IMR-90 (cell line): Measurements from ENCODE around the gene FLRT1. TPM values are rescaled to one million over a fixed set of nuclear protein-coding genes. Genes with fewer than 3 reads are reported as not detected.

ENCODE experiments used
- ATAC-seq: fragments of 200-7000 bp; cut with Tn5 transposase; 2 replicates; pipeline ENCODE4 v1.9.1; 2020; ENCODE audit warnings: low read depth, mild to moderate bottlenecking, moderate library complexity
- BruUV-seq: library from RNA; stranded (reverse); fragments of 400-500 nt; replicated peaks from 2 replicates; lab custom pipeline; 2021; lab: Mats Ljungman, UMichigan
- CTCF ChIA-PET: fragments of 300-600 bp; formaldehyde crosslinking; extraction: SDS; loops from one replicate; lab custom pipeline; 2021; ENCODE audit warnings: antibody characterized with exemption; lab: Yijun Ruan, JAX
- POLR2A ChIA-PET: fragments of 300-600 bp; sonication (Branson Sonifier 250); formaldehyde crosslinking; loops from one replicate; lab custom pipeline; 2022; ENCODE audit warnings: antibody characterized with exemption; ENCODE audit not compliant: unreplicated experiment; lab: Charles Lee
- DNase-seq: peaks from one replicate; pipeline ENCODE4 v3.0.0; 2013
- H2AFZ ChIP-seq: replicated peaks from 2 replicates; pipeline ENCODE3; 2013; ENCODE audit warnings: low read length, mild to moderate bottlenecking; ENCODE audit not compliant: poor library complexity
- H2AK5ac ChIP-seq: 2 replicates; pipeline ENCODE4 v1.6.1; 2013; ENCODE audit warnings: low read depth, low read length, inconsistent platforms
- H2AK9ac ChIP-seq: replicated peaks from 2 replicates; pipeline ENCODE3; 2013; ENCODE audit warnings: mild to moderate bottlenecking, low read depth, low read length, moderate library complexity; ENCODE audit not compliant: poor library complexity
- H2BK120ac ChIP-seq: 2 replicates; pipeline ENCODE4 v1.6.1; 2013; ENCODE audit warnings: low read depth, low read length, inconsistent platforms
- H2BK15ac ChIP-seq: 3 replicates; pipeline ENCODE4 v1.6.1; 2013; ENCODE audit warnings: low read depth, low read length, inconsistent platforms
- H2BK20ac ChIP-seq: 2 replicates; pipeline ENCODE4 v1.6.1; 2013; ENCODE audit warnings: low read depth, mild to moderate bottlenecking, inconsistent platforms, low read length, moderate library complexity
- H2BK5ac ChIP-seq: 2 replicates; pipeline ENCODE4 v1.6.1; 2013; ENCODE audit warnings: mild to moderate bottlenecking, low read depth, low read length, inconsistent platforms; ENCODE audit not compliant: poor library complexity, severe bottlenecking
- H3K14ac ChIP-seq: replicated peaks from 2 replicates; pipeline ENCODE4 v1.6.1; 2013; ENCODE audit warnings: low read depth, low read length, inconsistent platforms
- H3K18ac ChIP-seq: 2 replicates; pipeline ENCODE4 v1.6.1; 2013; ENCODE audit warnings: low read depth, low read length, control low read depth
- H3K23ac ChIP-seq: 2 replicates; pipeline ENCODE4 v1.6.1; 2013; ENCODE audit warnings: low read depth, low read length, inconsistent platforms
- H3K27ac ChIP-seq: 2 replicates; pipeline ENCODE4 v1.5.1; 2013; ENCODE audit warnings: mild to moderate bottlenecking, control low read depth, low read length; ENCODE audit not compliant: insufficient read depth
- H3K27me3 ChIP-seq: 2 replicates; pipeline ENCODE4 v1.6.1; 2013; ENCODE audit warnings: low read length; ENCODE audit not compliant: control insufficient read depth, insufficient read depth
- H3K36me3 ChIP-seq: 2 replicates; pipeline ENCODE4 v1.6.1; 2013; ENCODE audit warnings: low read length, mixed read lengths; ENCODE audit not compliant: control insufficient read depth, insufficient read depth
- H3K4ac ChIP-seq: 2 replicates; pipeline ENCODE4 v1.6.1; 2013; ENCODE audit warnings: low read depth, low read length, inconsistent platforms
- H3K4me1 ChIP-seq: 2 replicates; pipeline ENCODE4 v1.6.1; 2013; ENCODE audit warnings: low read length, mixed read lengths; ENCODE audit not compliant: control insufficient read depth, insufficient read depth
- H3K4me2 ChIP-seq: 2 replicates; pipeline ENCODE4 v1.6.1; 2013; ENCODE audit warnings: low read depth, mild to moderate bottlenecking, control low read depth, low read length, moderate library complexity
- H3K4me3 ChIP-seq: 2 replicates; pipeline ENCODE4 v1.5.1; 2013; ENCODE audit warnings: low read depth, mild to moderate bottlenecking, control low read depth, low read length, moderate library complexity; ENCODE audit not compliant: insufficient read depth
- H3K56ac ChIP-seq: 2 replicates; pipeline ENCODE4 v1.6.1; 2013; ENCODE audit warnings: low read length, inconsistent platforms; ENCODE audit not compliant: insufficient read depth; ENCODE audit errors: extremely low read depth
- H3K79me1 ChIP-seq, 2 experiments: 2 replicates each; pipeline ENCODE4 v1.6.1; 2013; ENCODE audit warnings: low read length in 2 of 2, inconsistent platforms in 1 of 2, low read depth in 1 of 2
- H3K9ac ChIP-seq: 2 replicates; pipeline ENCODE4 v1.6.1; 2013; ENCODE audit warnings: low read depth, low read length, control low read depth
- H3K9me1 ChIP-seq: 2 replicates; pipeline ENCODE4 v1.6.1; 2013; ENCODE audit warnings: low read length, inconsistent platforms; ENCODE audit not compliant: insufficient read depth
- H3K9me3 ChIP-seq: 2 replicates; pipeline ENCODE4 v1.6.1; 2013; ENCODE audit warnings: low read length; ENCODE audit not compliant: control insufficient read depth, insufficient read depth
- H4K20me1 ChIP-seq: 2 replicates; pipeline ENCODE4 v1.6.1; 2013; ENCODE audit warnings: low read length, inconsistent platforms; ENCODE audit not compliant: insufficient read depth
- H4K5ac ChIP-seq: 2 replicates; pipeline ENCODE4 v1.6.1; 2013; ENCODE audit warnings: mild to moderate bottlenecking, low read depth, low read length, control low read depth
- H4K8ac ChIP-seq, 2 experiments: 2 replicates each; pipeline ENCODE4 v1.6.1; 2013; ENCODE audit warnings: low read depth in 2 of 2, low read length in 2 of 2, control low read depth in 1 of 2, inconsistent platforms in 1 of 2
- H4K91ac ChIP-seq: 2 replicates; pipeline ENCODE4 v1.6.1; 2013; ENCODE audit warnings: low read depth, low read length, inconsistent platforms; ENCODE audit not compliant: insufficient read depth
- BHLHE40 ChIP-seq: fragments of 150-350 bp; IDR thresholded peaks from 2 replicates; pipeline ENCODE4 v1.6.1; 2016; ENCODE audit warnings: mild to moderate bottlenecking, low read depth, low read length
- CEBPB ChIP-seq: IDR thresholded peaks from 2 replicates; pipeline ENCODE4 v1.6.1; 2012; ENCODE audit warnings: low read depth, low read length, improper control_type of control experiment
- CHD1 ChIP-seq: IDR thresholded peaks from 2 replicates; pipeline ENCODE4 v1.6.1; 2012; ENCODE audit warnings: low read depth, low read length, improper control_type of control experiment
- CTCF ChIP-seq: conservative IDR thresholded peaks from 2 replicates; pipeline ENCODE4 v1.5.1; 2012; ENCODE audit warnings: mild to moderate bottlenecking, low read depth, low read length, improper control_type of control experiment
- ELK1 ChIP-seq: fragments of 150-350 bp; IDR thresholded peaks from 2 replicates; pipeline ENCODE4 v1.6.1; 2016; ENCODE audit warnings: low read depth, mild to moderate bottlenecking, low read length, moderate library complexity, borderline replicate concordance
- FOS ChIP-seq: fragments of 150-350 bp; IDR thresholded peaks from 2 replicates; pipeline ENCODE4 v1.6.1; 2016; ENCODE audit warnings: low read depth, low read length
- MAFK ChIP-seq: IDR thresholded peaks from 2 replicates; pipeline ENCODE4 v1.6.1; 2012; ENCODE audit warnings: low read depth, low read length, improper control_type of control experiment
- MAZ ChIP-seq: IDR thresholded peaks from 2 replicates; pipeline ENCODE4 v1.6.1; 2012; ENCODE audit warnings: low read depth, mild to moderate bottlenecking, low read length, improper control_type of control experiment, moderate library complexity, borderline replicate concordance
- MXI1 ChIP-seq: IDR thresholded peaks from 2 replicates; pipeline ENCODE4 v1.6.1; 2012; ENCODE audit warnings: low read depth, mild to moderate bottlenecking, low read length, moderate library complexity, borderline replicate concordance
- NFE2L2 ChIP-seq: fragments of 150-350 bp; IDR thresholded peaks from 2 replicates; pipeline ENCODE4 v1.6.1; 2016; ENCODE audit warnings: low read depth, mild to moderate bottlenecking, low read length
- POLR2A ChIP-seq: IDR thresholded peaks from 2 replicates; pipeline ENCODE4 v1.6.1; 2012; ENCODE audit warnings: mild to moderate bottlenecking, low read depth, low read length
- RAD21 ChIP-seq: IDR thresholded peaks from 2 replicates; pipeline ENCODE4 v1.6.1; 2012; ENCODE audit warnings: low read length, improper control_type of control experiment
- RCOR1 ChIP-seq: IDR thresholded peaks from 2 replicates; pipeline ENCODE4 v1.6.1; 2012; ENCODE audit warnings: mild to moderate bottlenecking, low read length, improper control_type of control experiment; ENCODE audit not compliant: insufficient replicate concordance
- RFX5 ChIP-seq: IDR thresholded peaks from 2 replicates; pipeline ENCODE4 v1.8.0; 2012; ENCODE audit warnings: low read depth, mild to moderate bottlenecking, low read length, moderate library complexity
- SMC3 ChIP-seq: fragments of 150-350 bp; IDR thresholded peaks from 2 replicates; pipeline ENCODE4 v1.6.1; 2016; ENCODE audit warnings: low read depth, mild to moderate bottlenecking, antibody characterized with exemption, low read length, moderate library complexity
- USF2 ChIP-seq: fragments of 150-350 bp; IDR thresholded peaks from 2 replicates; pipeline ENCODE4 v1.6.1; 2017; ENCODE audit warnings: mild to moderate bottlenecking, antibody characterized with exemption, low read length, low read depth
- WGBS, 2 experiments: methylation state at CpG; one replicate each; pipeline versions ENCODE4 v1.1.5 to v1.1.7; 2013; ENCODE audit warnings: missing lambda C conversion rate in 2 of 2; ENCODE audit not compliant: insufficient read length in 1 of 2; ENCODE audit errors: extremely low coverage in 2 of 2; 5-methylcytosine and 5-hydroxymethylcytosine counted together
- dilution Hi-C: fragments of 300-500 bp; cut with HindIII; formaldehyde crosslinking; loops from one replicate; pipeline ENCODE4 v1.14.3; 2018; ENCODE audit warnings: low sequenced_read_pairs; ENCODE audit not compliant: unreplicated experiment
- in situ Hi-C: fragments of 300-500 bp; cut with MboI; formaldehyde crosslinking; loops from 3 replicates; pipeline ENCODE4 v1.14.3; 2019; ENCODE audit warnings: low sequenced_read_pairs, inconsistent platforms, mixed read lengths
- intact Hi-C: fragments of 100-400 bp; cut with micrococcal nuclease; formaldehyde crosslinking; loops from 2 replicates; pipeline ENCODE4 v1.10.0; 2022
- polyA plus RNA-seq, 3 experiments: library from polyadenylated mRNA; depleted of rRNA; stranded (reverse); fragments of >200 nt; gene quantifications; 2 replicates each; pipeline ENCODE4 v1.2.3, GENCODE V29; 2012; ENCODE audit warnings: low replicate concordance in 1 of 3
- total RNA-seq: library from RNA; depleted of rRNA; stranded (reverse); fragments of >200 nt; gene quantifications from 2 replicates; pipeline ENCODE4 v1.2.3, GENCODE V29; 2012

Gene FLRT1
- total and polyA plus RNA-seq, 2 of the 4 experiments (the other 2 are of a cell fraction), result under 0.01 to 0.07 TPM

- Histone ChIP-seq H3K9me3 (no peaks in the 10 kb centered on the region), H3K14ac (no peak overlapping the region), H2BK20ac (no peak overlapping the region), H3K9ac (no peak overlapping the region), H2AK9ac (no peak overlapping the region), H2AK5ac (no peak overlapping the region), H3K4me1 (no peaks in the 10 kb centered on the region), H2BK15ac (no peak overlapping the region), H4K8ac (no peak overlapping the region), H4K20me1 (0 out of 2 replicates have a peak, but pooled peaks cover 3% of the 10 kb centered on the region), H3K4ac (no peak overlapping the region), H3K23ac (no peak overlapping the region), H4K5ac (no peak overlapping the region), H3K79me1 (no peaks in the 10 kb centered on the region), H4K91ac (no peak overlapping the region), H3K4me2 (no peak overlapping the region), H3K27me3 (no peaks in the 10 kb centered on the region), H3K56ac (no peak overlapping the region), H3K4me3 (no peak overlapping the region), H3K36me3 (no peaks in the 10 kb centered on the region), H2BK5ac (no peak overlapping the region), H3K9me1 (no peaks in the 10 kb centered on the region), H2AFZ (no peak overlapping the region), H3K27ac (no peak overlapping the region), H2BK120ac (no peak overlapping the region), H3K18ac (no peak overlapping the region)
- no peak for DNase-seq
- in situ Hi-C loops (no loop called here), dilution Hi-C loops (no loop called here), intact Hi-C loops (no loop called here)
- WGBS, 2 experiments, result 91% methylated on average over 10 of the region's 16 CpGs; no CpG with 5 or more reads in 1 of the 2 experiments
- no peak for ATAC-seq
- CTCF ChIA-PET, result no interaction called here
- no TSS peak for BruUV-seq
- TF ChIP-seq CTCF (no peak), MAFK (no peak), RAD21 (no peak), FOS (no peak), POLR2A (no peak), SMC3 (no peak), CHD1 (no peak), ELK1 (no peak), MAZ (no peak), CEBPB (no peak), USF2 (no peak), NFE2L2 (no peak), MXI1 (no peak), BHLHE40 (no peak), RCOR1 (no peak), RFX5 (no peak)
- POLR2A ChIA-PET, result no interaction called here
Observed at GRCh38 chr11:64013141-64013896, 22.4 kb upstream of the FLRT1 start.
